IPS-18a (cell line): ENCODE measurements around the gene MPI.
"Not testable (repeated sequence)": the region's sequence is repeated elsewhere in the genome, so short reads cannot be mapped to it uniquely, and the experiment has no call there.

Experiments
- H3K27ac ChIP-seq: one replicate; pipeline ENCODE4 v1.5.1; 2013; ENCODE audit warnings: low read length
- H3K27me3 ChIP-seq: one replicate; pipeline ENCODE4 v1.6.1; 2013; ENCODE audit warnings: mild to moderate bottlenecking, low read length; ENCODE audit not compliant: control insufficient read depth, insufficient read depth
- H3K36me3 ChIP-seq: one replicate; pipeline ENCODE4 v1.6.1; 2013; ENCODE audit warnings: low read depth, low read length; ENCODE audit not compliant: control insufficient read depth
- H3K4me1 ChIP-seq: one replicate; pipeline ENCODE4 v1.6.1; 2013; ENCODE audit warnings: low read depth, low read length; ENCODE audit not compliant: control insufficient read depth
- H3K4me3 ChIP-seq: one replicate; pipeline ENCODE4 v1.5.1; 2013; ENCODE audit warnings: low read length
- H3K9ac ChIP-seq: one replicate; pipeline ENCODE4 v1.6.1; 2013; ENCODE audit warnings: mild to moderate bottlenecking, low read length, moderate library complexity
- H3K9me3 ChIP-seq: one replicate; pipeline ENCODE4 v1.6.1; 2013; ENCODE audit warnings: low read depth, low read length; ENCODE audit not compliant: control insufficient read depth

Gene MPI

GRCh38 chr15:74884428-74885223, 5.2 kb upstream of the MPI start:
- Histone ChIP-seq H3K27ac (no peak overlapping the region), H3K9ac (no peak overlapping the region), H3K4me3 (no peak overlapping the region), H3K9me3 (no peaks in the 10 kb centered on the region), H3K27me3 (no peaks in the 10 kb centered on the region), H3K4me1 (no peaks in the 10 kb centered on the region), H3K36me3 (no peaks in the 10 kb centered on the region)

GRCh38 chr15:74885461-74885860, 4.4 kb upstream of the MPI start:
- no peak overlapping the region for H3K27ac ChIP-seq
- no peak overlapping the region for H3K4me3 ChIP-seq
- no peaks in the 10 kb centered on the region for H3K27me3 ChIP-seq
- no peaks in the 10 kb centered on the region for H3K36me3 ChIP-seq
- H3K9ac ChIP-seq, result no peak overlapping the region
- H3K4me1 ChIP-seq, result no peaks in the 10 kb centered on the region
- no peaks in the 10 kb centered on the region for H3K9me3 ChIP-seq

- not testable (repeated sequence) for H3K9ac ChIP-seq, H3K27ac ChIP-seq, H3K4me1 ChIP-seq, H3K9me3 ChIP-seq, H3K27me3 ChIP-seq, H3K4me3 ChIP-seq
- H3K36me3 ChIP-seq, result peaks cover 11% of the 10 kb centered on the region
These were observed 2.2 kb upstream of the MPI start for GRCh38 chr15:74887537-74888193.

GRCh38 chr15:74888716-74889115, 1.1 kb upstream of the MPI start:
- Histone ChIP-seq H3K9me3 (no peaks in the 10 kb centered on the region), H3K9ac (no peak overlapping the region), H3K4me3 (no peak overlapping the region), H3K36me3 (peaks cover 22% of the 10 kb centered on the region), H3K27ac (no peak overlapping the region), H3K4me1 (no peaks in the 10 kb centered on the region), H3K27me3 (no peaks in the 10 kb centered on the region)

GRCh38 chr15:74889390-74889882, 406 bp upstream of the MPI start:
- Histone ChIP-seq H3K27ac (no peak overlapping the region), H3K9me3 (no peaks in the 10 kb centered on the region), H3K9ac (no peak overlapping the region), H3K4me1 (no peaks in the 10 kb centered on the region), H3K4me3 (peak overlapping the region; percentile 80), H3K27me3 (no peaks in the 10 kb centered on the region), H3K36me3 (peaks cover 22% of the 10 kb centered on the region)

- Histone ChIP-seq H3K4me3 (peak overlapping the region; percentile 80), H3K27me3 (no peaks in the 10 kb centered on the region), H3K27ac (no peak overlapping the region), H3K36me3 (peaks cover 22% of the 10 kb centered on the region), H3K4me1 (no peaks in the 10 kb centered on the region), H3K9me3 (no peaks in the 10 kb centered on the region), H3K9ac (peak overlapping the region; percentile 76)
These were observed 771 bp downstream of the MPI start for GRCh38 chr15:74890665-74890960.

GRCh38 chr15:74891469-74891868, 1.6 kb downstream of the MPI start:
- H3K9me3 ChIP-seq, result no peaks in the 10 kb centered on the region
- peaks cover 22% of the 10 kb centered on the region for H3K36me3 ChIP-seq
- H3K27me3 ChIP-seq, result no peaks in the 10 kb centered on the region
- H3K9ac ChIP-seq, result no peak overlapping the region
- H3K4me3 ChIP-seq, result no peak overlapping the region
- H3K27ac ChIP-seq, result no peak overlapping the region
- no peaks in the 10 kb centered on the region for H3K4me1 ChIP-seq

GRCh38 chr15:74892313-74892712, 2.5 kb downstream of the MPI start:
- peaks cover 27% of the 10 kb centered on the region for H3K36me3 ChIP-seq
- no peak overlapping the region for H3K4me3 ChIP-seq
- no peak overlapping the region for H3K9ac ChIP-seq

GRCh38 chr15:74892931-74893330, 3.1 kb downstream of the MPI start:
- no peak overlapping the region for H3K9ac ChIP-seq
- no peaks in the 10 kb centered on the region for H3K9me3 ChIP-seq
- no peak overlapping the region for H3K27ac ChIP-seq
- no peaks in the 10 kb centered on the region for H3K4me1 ChIP-seq
- H3K27me3 ChIP-seq, result no peaks in the 10 kb centered on the region
- H3K36me3 ChIP-seq, result peaks cover 31% of the 10 kb centered on the region
- H3K4me3 ChIP-seq, result no peak overlapping the region

More at GRCh38 chr15:74892313-74892712, 2.5 kb downstream of the MPI start:
- no peaks in the 10 kb centered on the region for H3K27me3 ChIP-seq
- no peaks in the 10 kb centered on the region for H3K9me3 ChIP-seq
- no peak overlapping the region for H3K27ac ChIP-seq
- H3K4me1 ChIP-seq, result no peaks in the 10 kb centered on the region

GRCh38 chr15:74893627-74894026, 3.8 kb downstream of the MPI start:
- H3K27me3 ChIP-seq, result no peaks in the 10 kb centered on the region
- peaks cover 33% of the 10 kb centered on the region for H3K36me3 ChIP-seq
- no peak overlapping the region for H3K4me3 ChIP-seq
- no peak overlapping the region for H3K9ac ChIP-seq
- no peaks in the 10 kb centered on the region for H3K4me1 ChIP-seq
- H3K9me3 ChIP-seq, result no peaks in the 10 kb centered on the region
- no peak overlapping the region for H3K27ac ChIP-seq

- H3K4me1 ChIP-seq, H3K27me3 ChIP-seq, H3K27ac ChIP-seq, H3K9ac ChIP-seq, H3K9me3 ChIP-seq, H3K4me3 ChIP-seq: not testable (repeated sequence)
- H3K36me3 ChIP-seq, result peaks cover 41% of the 10 kb centered on the region
These were observed 4.5 kb downstream of the MPI start for GRCh38 chr15:74894383-74894782.

GRCh38 chr15:74895830-74896229, 6.0 kb downstream of the MPI start:
- Histone ChIP-seq H3K27me3 (no peaks in the 10 kb centered on the region), H3K4me1 (no peaks in the 10 kb centered on the region), H3K9ac (no peak overlapping the region), H3K9me3 (no peaks in the 10 kb centered on the region), H3K36me3 (peaks cover 55% of the 10 kb centered on the region), H3K27ac (no peak overlapping the region), H3K4me3 (no peak overlapping the region)
